ENCODE measurements around the gene KRTAP10-3. TPM values are rescaled to one million over a fixed set of nuclear protein-coding genes. Genes with fewer than 3 reads are reported as not detected.

KRTAP10-3 gene
- total and polyA plus RNA-seq, 2 experiments from 2014 or later = not detected

DNA sequence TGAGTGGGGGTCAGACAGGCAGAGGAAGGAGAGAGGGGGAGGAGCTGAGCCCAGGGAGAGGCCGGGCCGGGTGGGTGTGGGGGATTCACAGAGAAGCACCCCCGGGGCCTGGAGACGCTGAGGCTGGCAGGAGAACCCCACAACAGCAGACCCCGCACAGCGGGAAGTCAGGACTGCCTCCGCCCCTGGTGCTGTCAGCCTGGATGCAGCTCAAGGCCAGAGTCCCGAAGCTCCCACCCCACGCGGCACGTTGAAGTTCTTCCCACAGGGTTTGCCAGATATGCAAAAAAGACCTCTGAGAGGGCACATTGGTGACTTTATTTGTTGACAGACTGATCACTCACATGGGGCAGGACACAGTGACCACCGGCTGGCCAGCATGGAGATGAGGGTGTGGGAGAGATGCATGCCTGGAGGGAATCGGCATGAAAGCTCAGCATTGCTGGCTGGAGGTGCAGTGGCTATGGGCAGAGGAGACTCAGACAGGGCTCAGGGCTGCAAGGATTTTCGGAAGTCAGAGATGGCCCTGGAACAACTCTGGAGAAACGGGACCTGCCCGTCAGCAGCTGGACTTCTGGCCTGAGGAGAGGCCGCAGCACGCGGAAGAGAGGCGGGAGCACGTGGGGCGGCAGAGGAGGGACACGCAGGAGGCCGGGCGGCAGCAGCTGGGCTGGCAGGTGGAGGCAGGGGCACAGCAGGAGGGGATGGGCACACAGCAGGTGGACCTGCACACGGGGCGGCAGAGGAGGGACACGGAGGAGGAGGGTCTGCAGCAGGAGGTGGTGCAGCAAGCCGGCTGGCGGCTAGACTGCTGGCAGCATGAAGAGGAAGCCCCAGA lies 885 bp downstream of the KRTAP10-3 start:
- TF ChIP-seq CTCF (IDR thresholded peaks at IDR 0.05; ENCODE audit: low read depth, low read length) = no peak
- no peak overlapping the region for H3K4me3 ChIP-seq

DNA sequence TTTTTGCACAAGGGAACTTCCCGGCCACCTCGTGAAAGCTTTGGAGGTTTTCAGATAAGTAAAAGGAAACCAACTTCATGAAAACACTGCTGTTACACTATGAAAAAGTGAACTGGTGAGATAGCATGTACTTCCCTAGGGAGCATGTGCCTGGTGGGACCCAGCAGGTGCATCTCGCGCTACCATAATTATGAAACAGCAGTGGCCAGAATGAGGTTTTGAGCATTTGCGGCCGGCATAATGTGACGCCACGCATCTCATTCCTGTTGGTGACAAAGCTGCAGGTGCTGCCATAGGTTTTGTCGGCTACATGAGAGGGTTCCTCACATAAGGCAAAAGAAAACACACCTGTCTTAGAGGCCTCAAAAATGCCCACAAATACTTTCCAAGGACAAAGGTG lies 1.7 kb downstream of the KRTAP10-3 start:
- no peaks in the 10 kb centered on the region for H3K36me3 ChIP-seq
- DNase-seq (ENCODE audit: low read depth in 1 of 2, low spot score in 1 of 2) = no peak
- no peak for TF ChIP-seq CTCF (IDR thresholded peaks at IDR 0.05; ENCODE audit: low read depth, low read length)
- H3K9me3 ChIP-seq (ENCODE audit: low read depth) = no peaks in the 10 kb centered on the region
- H3K4me1 ChIP-seq (ENCODE audit: low read depth) = no peaks in the 10 kb centered on the region
- no peaks in the 10 kb centered on the region for H3K27me3 ChIP-seq
- H3K4me3 ChIP-seq = no peak overlapping the region
- H3K27ac ChIP-seq = no peak overlapping the region

More for the DNA sequence above, 885 bp downstream of the KRTAP10-3 start:
- no peak for DNase-seq (ENCODE audit: low read depth in 1 of 2, low spot score in 1 of 2)
- no peaks in the 10 kb centered on the region for H3K36me3 ChIP-seq
- H3K9me3 ChIP-seq (ENCODE audit: low read depth) = no peaks in the 10 kb centered on the region
- H3K27ac ChIP-seq = no peak overlapping the region
- no peaks in the 10 kb centered on the region for H3K4me1 ChIP-seq (ENCODE audit: low read depth)
- H3K27me3 ChIP-seq = no peaks in the 10 kb centered on the region

DNA sequence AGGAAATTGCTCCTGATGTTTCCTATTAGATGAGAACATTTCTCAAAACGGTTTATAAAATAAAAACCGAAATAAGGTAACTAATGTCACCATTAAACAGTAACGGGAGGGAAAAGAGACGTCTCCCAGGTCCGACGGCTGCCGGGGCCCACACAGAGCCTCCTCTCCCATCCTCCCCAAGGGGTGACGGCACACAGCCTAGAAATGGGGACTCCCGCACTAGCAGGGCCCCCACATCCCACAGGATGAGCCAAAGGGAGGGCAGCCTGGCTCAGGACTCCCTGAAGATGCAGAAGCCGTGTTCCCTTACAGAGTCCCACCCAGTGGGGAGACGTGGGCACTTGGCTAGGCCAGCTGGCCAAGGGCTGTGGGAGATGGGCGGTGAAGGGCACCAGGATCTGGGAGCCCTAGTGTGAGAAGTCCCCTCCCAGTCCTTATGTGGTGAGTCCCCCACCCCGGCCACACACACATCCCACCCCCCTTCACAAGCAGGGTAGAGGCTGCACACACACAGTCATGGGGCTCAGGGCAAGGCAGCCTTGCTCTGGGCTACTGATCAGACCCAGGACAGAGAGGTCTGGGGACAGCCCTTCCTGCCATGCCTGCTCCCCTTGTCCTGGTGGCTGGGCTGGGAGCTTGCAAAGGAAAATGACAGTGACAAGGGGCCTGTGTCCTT lies 3.3 kb downstream of the KRTAP10-3 start:
- Histone ChIP-seq H3K9me3 (ENCODE audit: low read depth) (no peaks in the 10 kb centered on the region), H3K4me3 (no peak overlapping the region), H3K27ac (no peak overlapping the region), H3K36me3 (no peaks in the 10 kb centered on the region), H3K4me1 (ENCODE audit: low read depth) (no peaks in the 10 kb centered on the region), H3K27me3 (no peaks in the 10 kb centered on the region)
- DNase-seq (ENCODE audit: low read depth in 1 of 2, low spot score in 1 of 2) = no peak
- TF ChIP-seq CTCF (IDR thresholded peaks at IDR 0.05; ENCODE audit: low read depth, low read length) = no peak

DNA sequence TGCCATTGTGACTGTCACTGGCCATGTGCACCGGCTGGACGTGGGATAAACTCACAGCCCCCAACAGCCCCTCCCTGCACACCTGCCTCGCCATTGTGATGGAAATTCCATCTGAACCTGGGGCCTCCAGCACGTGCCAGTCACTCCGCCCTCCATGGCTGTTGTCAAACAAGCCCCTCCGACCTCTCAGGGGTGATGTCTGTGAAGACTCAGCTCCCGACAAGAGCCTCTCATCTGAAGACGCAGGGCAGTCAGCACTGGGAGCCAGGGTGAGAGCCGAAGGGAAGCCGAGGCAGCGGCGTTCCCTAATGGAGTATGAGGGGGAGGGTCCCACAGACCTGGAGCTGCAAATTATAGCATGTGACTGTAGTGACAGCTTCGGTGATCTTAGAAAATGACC lies 5.9 kb downstream of the KRTAP10-3 start:
- Histone ChIP-seq H3K4me3 (no peak overlapping the region), H3K27ac (no peak overlapping the region), H3K27me3 (no peaks in the 10 kb centered on the region), H3K9me3 (ENCODE audit: low read depth) (no peaks in the 10 kb centered on the region), H3K36me3 (no peaks in the 10 kb centered on the region), H3K4me1 (ENCODE audit: low read depth) (peaks cover 14% of the 10 kb centered on the region)
- no peak for DNase-seq (ENCODE audit: low read depth in 1 of 2, low spot score in 1 of 2)
- no peak for TF ChIP-seq CTCF (IDR thresholded peaks at IDR 0.05; ENCODE audit: low read depth, low read length)

- Histone ChIP-seq H3K27me3 (no peaks in the 10 kb centered on the region), H3K4me3 (no peak overlapping the region), H3K9me3 (ENCODE audit: low read depth) (no peaks in the 10 kb centered on the region), H3K36me3 (no peaks in the 10 kb centered on the region), H3K27ac (no peak overlapping the region), H3K4me1 (ENCODE audit: low read depth) (peaks cover 14% of the 10 kb centered on the region)
- no peak for DNase-seq (ENCODE audit: low read depth in 1 of 2, low spot score in 1 of 2)
- TF ChIP-seq CTCF (IDR thresholded peaks at IDR 0.05; ENCODE audit: low read depth, low read length) = no peak
Observed at GRCh38 chr21:44552136-44552535, 6.5 kb downstream of the KRTAP10-3 start.

Measured in cardiac muscle cell (in vitro differentiated cells and primary cell).